Thoracic aorta (tissue), 2 donors: Measurements from ENCODE around the gene ZNF785. TPM values are rescaled to one million over a fixed set of nuclear protein-coding genes. Genes with fewer than 3 reads are reported as not detected.

Experiments used
- ATAC-seq: fragments of 150-250 bp; one replicate; pipeline ENCODE4 v1.8.0; 2017; ENCODE audit warnings: low read depth; ENCODE audit not compliant: insufficient number of reproducible peaks, low FRiP score
- DNase-seq: peaks from one replicate; pipeline ENCODE4 v3.0.0-alpha.2; 2020; ENCODE audit warnings: low spot score
- H3K27ac ChIP-seq, 2 donors: fragments of 200-600 bp; sonication (generic); 1 replicate in 1 of 2; 2 replicates in 1 of 2; pipeline ENCODE4 v1.5.1; 2016; ENCODE audit warnings: mild to moderate bottlenecking in 2 of 2, moderate library complexity in 2 of 2
- H3K27me3 ChIP-seq: fragments of 200-600 bp; sonication (generic); replicated peaks from 2 replicates; pipeline ENCODE4 v1.6.0; 2016; ENCODE audit warnings: mild to moderate bottlenecking; ENCODE audit not compliant: insufficient read depth
- H3K36me3 ChIP-seq: fragments of 200-600 bp; sonication (generic); one replicate; pipeline ENCODE4 v1.5.1; 2016
- H3K4me1 ChIP-seq, 2 donors: fragments of 200-600 bp; sonication (generic); 1 replicate in 1 of 2; 2 replicates in 1 of 2; pipeline versions ENCODE4 v1.5.1 to v1.6.0; 2016; ENCODE audit warnings: low read depth in 2 of 2, mild to moderate bottlenecking in 1 of 2; ENCODE audit not compliant: control insufficient read depth in 1 of 2
- H3K4me3 ChIP-seq: fragments of 200-600 bp; sonication (generic); 2 replicates; pipeline ENCODE4 v1.5.1; 2016; ENCODE audit warnings: mild to moderate bottlenecking
- H3K9me3 ChIP-seq: fragments of 200-600 bp; sonication (generic); 2 replicates; pipeline ENCODE4 v1.5.1; 2016
- CTCF ChIP-seq: fragments of 200-600 bp; sonication (generic); IDR thresholded peaks from one replicate; pipeline ENCODE4 v1.5.1; 2019; ENCODE audit warnings: antibody characterized with exemption
- total RNA-seq, 2 donors: library from RNA; depleted of rRNA; stranded (reverse); fragments of >200 nt; gene quantifications; one replicate each; pipeline versions ENCODE4 v1.1.0 to v1.2.3, GENCODE V29; 2016

Gene ZNF785
- total RNA-seq, 2 donors from 2014 or later, result 10.9 to 15.6 TPM

DNA sequence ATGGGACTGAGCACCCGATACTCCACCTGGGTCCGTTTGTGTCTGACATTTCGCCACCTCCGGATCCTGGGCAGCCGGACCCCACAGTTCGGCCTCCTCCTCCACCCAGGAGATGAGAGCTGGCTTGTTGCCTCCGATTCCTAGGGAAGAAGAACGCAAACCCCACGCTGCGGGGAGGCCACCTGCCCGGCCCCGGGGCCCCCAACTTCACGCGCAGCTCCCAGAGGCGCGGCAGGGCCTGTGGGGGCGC, 27.9 kb downstream of the ZNF785 start:
- no peaks in the 10 kb centered on the region for H3K27me3 ChIP-seq
- TF ChIP-seq CTCF, result no peak
- H3K27ac ChIP-seq, result peak overlapping the region; percentile 87 to 95
- peaks cover 8 to 25% of the 10 kb centered on the region in 2 donors for H3K4me1 ChIP-seq
- peaks cover 22% of the 10 kb centered on the region for H3K36me3 ChIP-seq
- peak overlapping the region; percentile 84 for H3K4me3 ChIP-seq
- H3K9me3 ChIP-seq, result no peaks in the 10 kb centered on the region
- ATAC-seq, result no peak
- DNase-seq, result no peak

- Histone ChIP-seq H3K36me3 (peaks cover 22% of the 10 kb centered on the region), H3K4me1 (peaks cover 7 to 20% of the 10 kb centered on the region in 2 donors), H3K9me3 (no peaks in the 10 kb centered on the region), H3K27ac (no peak overlapping the region), H3K4me3 (no peak overlapping the region), H3K27me3 (no peaks in the 10 kb centered on the region)
- DNase-seq, result no peak
- no peak for TF ChIP-seq CTCF
- no peak for ATAC-seq
Measured at GRCh38 chr16:30556125-30556473, 29.4 kb downstream of the ZNF785 start.

- H3K4me3 ChIP-seq, result no peak overlapping the region
- ATAC-seq (no peak), DNase-seq (no peak)
- no peaks in the 10 kb centered on the region for H3K27me3 ChIP-seq
- no peak overlapping the region for H3K27ac ChIP-seq
- H3K4me1 ChIP-seq, result peaks cover 5 to 17% of the 10 kb centered on the region in 2 donors
- TF ChIP-seq CTCF, result no peak
- H3K36me3 ChIP-seq, result peaks cover 22% of the 10 kb centered on the region
- H3K9me3 ChIP-seq, result no peaks in the 10 kb centered on the region
Measured at GRCh38 chr16:30555315-30556124, 30.0 kb downstream of the ZNF785 start.

GRCh38 chr16:30554557-30555314, 30.8 kb downstream of the ZNF785 start:
- H3K4me1 ChIP-seq, result peaks cover 5 to 17% of the 10 kb centered on the region in 2 donors
- H3K27ac ChIP-seq, result no peak overlapping the region
- H3K27me3 ChIP-seq, result no peaks in the 10 kb centered on the region
- H3K36me3 ChIP-seq, result peaks cover 22% of the 10 kb centered on the region
- no peak overlapping the region for H3K4me3 ChIP-seq
- DNase-seq (no peak), ATAC-seq (no peak)
- TF ChIP-seq CTCF, result no peak
- H3K9me3 ChIP-seq, result no peaks in the 10 kb centered on the region

GRCh38 chr16:30553393-30553899, 32.1 kb downstream of the ZNF785 start:
- TF ChIP-seq CTCF, result no peak
- Histone ChIP-seq H3K9me3 (no peaks in the 10 kb centered on the region), H3K36me3 (peaks cover 22% of the 10 kb centered on the region), H3K4me1 (peaks cover 5 to 17% of the 10 kb centered on the region in 2 donors), H3K27me3 (no peaks in the 10 kb centered on the region), H3K4me3 (no peak overlapping the region), H3K27ac (no peak overlapping the region)
- no peak for DNase-seq
- no peak for ATAC-seq
